IMR-90 (cell line): ENCODE data around the gene MAGI1.

ENCODE experiments used
- CHD1 ChIP-seq: IDR thresholded peaks from 2 replicates; pipeline ENCODE4 v1.6.1; 2012; ENCODE audit warnings: low read depth, low read length, improper control_type of control experiment
- CTCF ChIP-seq: conservative IDR thresholded peaks from 2 replicates; pipeline ENCODE4 v1.5.1; 2012; ENCODE audit warnings: mild to moderate bottlenecking, low read depth, low read length, improper control_type of control experiment
- MAFK ChIP-seq: IDR thresholded peaks from 2 replicates; pipeline ENCODE4 v1.6.1; 2012; ENCODE audit warnings: low read depth, low read length, improper control_type of control experiment
- POLR2A ChIP-seq: IDR thresholded peaks from 2 replicates; pipeline ENCODE4 v1.6.1; 2012; ENCODE audit warnings: mild to moderate bottlenecking, low read depth, low read length
- USF2 ChIP-seq: fragments of 150-350 bp; IDR thresholded peaks from 2 replicates; pipeline ENCODE4 v1.6.1; 2017; ENCODE audit warnings: mild to moderate bottlenecking, antibody characterized with exemption, low read length, low read depth

DNA sequence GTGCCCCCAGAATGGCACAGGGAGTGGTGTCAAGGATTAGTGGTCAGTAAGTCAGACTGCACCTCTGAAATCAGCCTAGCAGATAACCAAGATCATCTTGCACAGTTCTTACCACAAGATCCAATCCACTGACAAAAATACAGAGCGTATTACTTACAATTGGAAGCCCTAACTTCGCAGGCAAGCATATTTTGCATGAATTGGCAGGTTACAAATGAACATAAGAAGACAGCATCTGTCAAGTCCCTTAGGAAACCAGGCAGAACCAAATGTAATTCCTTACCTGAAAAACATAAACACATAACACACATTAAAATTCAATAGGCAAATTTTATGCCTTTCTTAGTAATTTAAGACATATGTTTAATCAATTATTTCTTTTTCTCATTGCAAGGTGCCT, 293.4 kb downstream of the MAGI1 start:
- TF ChIP-seq POLR2A (no peak), CTCF (no peak), CHD1 (no peak), MAFK (no peak), USF2 (no peak)
